ENCODE results near the gene PDE10A.

PDE10A gene

DNA sequence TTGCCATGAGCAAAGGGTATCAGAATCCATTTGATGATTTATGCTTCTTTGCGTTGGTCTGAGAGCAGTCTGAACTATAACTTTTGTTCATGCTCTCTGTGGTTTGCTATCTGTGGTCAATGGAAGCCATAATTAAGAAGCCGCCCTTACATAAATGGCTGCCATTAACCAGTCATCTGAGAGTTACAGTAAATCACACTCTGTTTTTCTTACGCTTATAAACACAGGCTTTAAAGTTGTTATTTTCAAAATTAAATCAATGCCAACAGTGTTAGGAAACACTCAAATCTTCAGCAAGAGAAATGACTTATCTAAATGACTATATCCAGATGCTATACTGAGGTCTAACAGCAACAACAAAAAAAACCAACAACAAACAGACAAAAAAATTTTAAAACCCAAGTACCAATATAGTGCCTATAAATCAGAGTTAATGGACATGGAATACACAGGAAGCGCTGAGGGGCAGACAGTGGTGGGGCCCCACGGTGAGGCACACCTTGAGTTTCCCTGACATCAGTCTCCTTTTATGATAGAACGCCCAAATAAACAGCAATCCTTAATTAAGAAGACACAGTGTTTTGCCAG is 245.7 kb downstream of the PDE10A start:
- no peak overlapping the region for H3K27ac ChIP-seq
- H3K4me1 ChIP-seq, result no peaks in the 10 kb centered on the region
- intact Hi-C loops (cut with DNase I; ENCODE audit: low total_unique reads), result no loop called here
- TF ChIP-seq, protein P1, sequence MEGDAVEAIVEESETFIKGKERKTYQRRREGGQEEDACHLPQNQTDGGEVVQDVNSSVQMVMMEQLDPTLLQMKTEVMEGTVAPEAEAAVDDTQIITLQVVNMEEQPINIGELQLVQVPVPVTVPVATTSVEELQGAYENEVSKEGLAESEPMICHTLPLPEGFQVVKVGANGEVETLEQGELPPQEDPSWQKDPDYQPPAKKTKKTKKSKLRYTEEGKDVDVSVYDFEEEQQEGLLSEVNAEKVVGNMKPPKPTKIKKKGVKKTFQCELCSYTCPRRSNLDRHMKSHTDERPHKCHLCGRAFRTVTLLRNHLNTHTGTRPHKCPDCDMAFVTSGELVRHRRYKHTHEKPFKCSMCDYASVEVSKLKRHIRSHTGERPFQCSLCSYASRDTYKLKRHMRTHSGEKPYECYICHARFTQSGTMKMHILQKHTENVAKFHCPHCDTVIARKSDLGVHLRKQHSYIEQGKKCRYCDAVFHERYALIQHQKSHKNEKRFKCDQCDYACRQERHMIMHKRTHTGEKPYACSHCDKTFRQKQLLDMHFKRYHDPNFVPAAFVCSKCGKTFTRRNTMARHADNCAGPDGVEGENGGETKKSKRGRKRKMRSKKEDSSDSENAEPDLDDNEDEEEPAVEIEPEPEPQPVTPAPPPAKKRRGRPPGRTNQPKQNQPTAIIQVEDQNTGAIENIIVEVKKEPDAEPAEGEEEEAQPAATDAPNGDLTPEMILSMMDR (IDR thresholded peaks at IDR 0.05), result no peak
- H3K36me3 ChIP-seq, result no peaks in the 10 kb centered on the region
- H3K4me3 ChIP-seq, result no peak overlapping the region
- no peaks in the 10 kb centered on the region for H3K27me3 ChIP-seq
- no peaks in the 10 kb centered on the region for H3K9me3 ChIP-seq
- no peak for DNase-seq

DNA sequence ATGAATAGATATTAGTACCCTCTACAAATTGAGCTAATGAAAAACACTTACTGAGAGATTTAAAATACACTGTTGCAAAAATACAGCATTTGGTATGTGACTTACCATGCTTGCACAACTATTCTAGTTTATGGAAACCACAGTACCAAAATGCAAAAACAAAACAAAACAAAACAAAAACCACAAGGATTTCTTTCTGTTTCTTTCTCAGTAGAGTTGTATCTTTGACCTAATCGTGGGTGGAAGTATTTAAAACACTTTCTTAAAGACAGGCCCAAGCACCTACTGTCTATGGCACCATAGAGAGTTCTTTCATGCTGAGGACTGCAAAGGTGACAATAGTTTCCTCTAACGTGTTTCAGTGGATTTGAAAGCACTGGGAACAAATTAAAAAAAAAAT is 258.3 kb downstream of the PDE10A start:
- intact Hi-C loops (cut with DNase I; ENCODE audit: low total_unique reads), result no loop called here
- no peaks in the 10 kb centered on the region for H3K27me3 ChIP-seq
- no peak overlapping the region for H3K4me3 ChIP-seq
- no peaks in the 10 kb centered on the region for H3K4me1 ChIP-seq
- TF ChIP-seq, protein P1 (IDR thresholded peaks at IDR 0.05), result no peak
- H3K36me3 ChIP-seq, result no peaks in the 10 kb centered on the region
- DNase-seq, result no peak
- H3K27ac ChIP-seq, result no peak overlapping the region
- no peaks in the 10 kb centered on the region for H3K9me3 ChIP-seq

DNA sequence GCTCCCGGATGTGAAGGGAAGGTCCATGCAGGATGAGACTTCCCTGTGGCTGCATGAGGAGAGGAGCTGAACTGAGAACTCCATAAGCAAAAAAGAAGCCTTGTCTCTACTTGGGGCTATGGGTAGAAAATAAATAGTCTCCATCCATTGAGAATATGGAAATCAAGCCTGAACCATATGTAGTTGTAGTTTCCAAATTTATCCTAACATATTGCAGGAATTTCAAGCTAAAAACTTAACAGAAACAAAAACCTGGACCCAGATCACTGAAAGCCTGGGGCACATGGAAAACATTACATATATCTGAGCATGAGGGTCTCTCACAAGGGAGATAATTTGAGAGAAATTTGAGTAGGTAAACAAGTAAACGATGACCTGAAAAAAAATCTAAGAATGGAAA is 258.7 kb downstream of the PDE10A start:
- Histone ChIP-seq H3K27ac (no peak overlapping the region), H3K9me3 (no peaks in the 10 kb centered on the region), H3K4me1 (no peaks in the 10 kb centered on the region), H3K27me3 (no peaks in the 10 kb centered on the region), H3K36me3 (no peaks in the 10 kb centered on the region), H3K4me3 (no peak overlapping the region)
- no peak for DNase-seq
- TF ChIP-seq, protein P1 (IDR thresholded peaks at IDR 0.05), result no peak
- intact Hi-C loops (cut with DNase I; ENCODE audit: low total_unique reads), result no loop called here

DNA sequence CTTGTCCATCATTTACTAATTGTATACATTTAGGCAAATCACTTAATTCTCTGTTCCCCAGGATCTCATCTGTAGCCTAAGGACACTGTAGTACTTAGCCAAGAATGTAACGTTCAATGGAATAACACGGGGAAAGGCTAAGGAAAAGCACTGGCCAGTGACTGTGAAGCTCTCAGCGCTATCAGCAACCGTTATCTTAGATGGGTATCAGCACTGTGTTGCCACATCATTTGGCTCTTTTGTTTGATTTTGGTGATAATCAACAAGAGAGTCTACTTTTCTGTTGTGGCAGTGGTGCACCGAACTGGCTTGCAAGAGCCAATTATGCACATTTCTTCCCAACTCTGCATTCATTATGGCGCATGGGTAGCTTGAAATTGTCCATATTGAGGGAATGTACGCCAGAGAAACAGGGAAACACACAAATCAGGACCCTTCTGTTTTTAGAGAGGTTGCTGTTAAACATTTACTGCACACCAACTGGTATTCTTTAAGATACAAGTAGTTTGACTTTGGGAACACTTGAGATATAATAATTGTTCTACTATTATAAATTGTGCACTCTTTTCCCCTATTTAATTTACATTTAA is 259.9 kb downstream of the PDE10A start:
- H3K9me3 ChIP-seq, result no peaks in the 10 kb centered on the region
- no peaks in the 10 kb centered on the region for H3K36me3 ChIP-seq
- H3K27me3 ChIP-seq, result no peaks in the 10 kb centered on the region
- no peaks in the 10 kb centered on the region for H3K4me1 ChIP-seq
- H3K4me3 ChIP-seq, result no peak overlapping the region
- no peak for DNase-seq
- no peak overlapping the region for H3K27ac ChIP-seq
- intact Hi-C loops (cut with DNase I; ENCODE audit: low total_unique reads), result no loop called here
- TF ChIP-seq, protein P1 (IDR thresholded peaks at IDR 0.05), result no peak

DNA sequence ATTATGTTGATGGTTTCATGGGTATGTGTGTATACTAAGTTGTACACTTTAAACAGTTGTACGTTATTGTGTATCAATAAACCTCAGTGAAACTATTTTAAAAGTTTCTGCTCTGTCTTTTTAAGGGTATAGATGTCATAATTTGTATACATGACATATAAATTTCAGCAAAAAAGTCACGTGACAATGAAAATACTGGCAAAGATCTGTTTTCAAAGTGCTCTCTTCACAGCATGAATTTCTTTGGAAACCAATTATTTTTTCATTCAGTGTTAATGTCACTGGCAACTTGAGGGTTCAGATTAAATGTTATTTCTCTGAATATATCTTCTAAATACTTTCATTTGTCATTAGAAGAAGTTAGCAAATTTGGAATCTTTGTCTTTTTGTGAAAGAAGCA is 261.9 kb downstream of the PDE10A start:
- Histone ChIP-seq H3K4me1 (no peaks in the 10 kb centered on the region), H3K4me3 (no peak overlapping the region), H3K9me3 (no peaks in the 10 kb centered on the region), H3K27me3 (no peaks in the 10 kb centered on the region), H3K27ac (no peak overlapping the region), H3K36me3 (no peaks in the 10 kb centered on the region)
- DNase-seq, result no peak
- intact Hi-C loops (cut with DNase I; ENCODE audit: low total_unique reads), result no loop called here
- TF ChIP-seq, protein P1 (IDR thresholded peaks at IDR 0.05), result no peak

Data from tibial artery (tissue), 4 donors.